IMR-90 (cell line): ENCODE data around the gene TCHH.

ENCODE experiments used
- CEBPB ChIP-seq: IDR thresholded peaks from 2 replicates; pipeline ENCODE4 v1.6.1; 2012; ENCODE audit warnings: low read depth, low read length, improper control_type of control experiment
- NFE2L2 ChIP-seq: fragments of 150-350 bp; IDR thresholded peaks from 2 replicates; pipeline ENCODE4 v1.6.1; 2016; ENCODE audit warnings: low read depth, mild to moderate bottlenecking, low read length
- POLR2A ChIP-seq: IDR thresholded peaks from 2 replicates; pipeline ENCODE4 v1.6.1; 2012; ENCODE audit warnings: mild to moderate bottlenecking, low read depth, low read length
- RAD21 ChIP-seq: IDR thresholded peaks from 2 replicates; pipeline ENCODE4 v1.6.1; 2012; ENCODE audit warnings: low read length, improper control_type of control experiment
- TF ChIP-seq, protein P1 (sequence below): conservative IDR thresholded peaks from 2 replicates; pipeline ENCODE4 v1.5.1; 2012; ENCODE audit warnings: mild to moderate bottlenecking, low read depth, low read length, improper control_type of control experiment

DNA sequence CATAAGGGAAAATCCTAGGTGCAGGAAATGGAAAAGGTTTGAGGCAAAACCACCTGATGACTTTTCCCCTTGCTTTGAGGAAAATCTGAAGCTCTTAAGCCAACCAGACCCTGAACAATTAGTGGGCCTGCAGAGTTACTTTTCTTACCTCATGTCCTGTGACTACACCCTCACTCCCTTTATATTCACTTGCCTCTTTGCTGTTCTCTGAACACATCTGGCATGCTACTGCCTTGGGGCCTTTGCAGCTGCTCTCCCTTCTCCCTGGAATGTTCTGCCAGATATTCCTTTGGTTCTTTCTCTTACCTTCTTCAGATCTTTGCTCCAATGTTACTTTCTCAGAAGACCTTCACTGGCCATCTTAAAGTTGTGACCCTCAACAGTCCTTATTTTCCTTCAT lies 22.0 kb upstream of the TCHH start:
- TF ChIP-seq, protein P1, sequence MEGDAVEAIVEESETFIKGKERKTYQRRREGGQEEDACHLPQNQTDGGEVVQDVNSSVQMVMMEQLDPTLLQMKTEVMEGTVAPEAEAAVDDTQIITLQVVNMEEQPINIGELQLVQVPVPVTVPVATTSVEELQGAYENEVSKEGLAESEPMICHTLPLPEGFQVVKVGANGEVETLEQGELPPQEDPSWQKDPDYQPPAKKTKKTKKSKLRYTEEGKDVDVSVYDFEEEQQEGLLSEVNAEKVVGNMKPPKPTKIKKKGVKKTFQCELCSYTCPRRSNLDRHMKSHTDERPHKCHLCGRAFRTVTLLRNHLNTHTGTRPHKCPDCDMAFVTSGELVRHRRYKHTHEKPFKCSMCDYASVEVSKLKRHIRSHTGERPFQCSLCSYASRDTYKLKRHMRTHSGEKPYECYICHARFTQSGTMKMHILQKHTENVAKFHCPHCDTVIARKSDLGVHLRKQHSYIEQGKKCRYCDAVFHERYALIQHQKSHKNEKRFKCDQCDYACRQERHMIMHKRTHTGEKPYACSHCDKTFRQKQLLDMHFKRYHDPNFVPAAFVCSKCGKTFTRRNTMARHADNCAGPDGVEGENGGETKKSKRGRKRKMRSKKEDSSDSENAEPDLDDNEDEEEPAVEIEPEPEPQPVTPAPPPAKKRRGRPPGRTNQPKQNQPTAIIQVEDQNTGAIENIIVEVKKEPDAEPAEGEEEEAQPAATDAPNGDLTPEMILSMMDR = no peak
- TF ChIP-seq RAD21 = no peak
- no peak for TF ChIP-seq POLR2A
- no peak for TF ChIP-seq CEBPB
- TF ChIP-seq NFE2L2 = no peak
